HCT116 (cell line): ENCODE data around the gene ELAC1. TPM values are rescaled to one million over a fixed set of nuclear protein-coding genes. Genes with fewer than 3 reads are reported as not detected.

Source experiments
- ATAC-seq: fragments of 200-7000 bp; cut with Tn5 transposase; 2 replicates; pipeline ENCODE4 v1.9.1; 2020; ENCODE audit warnings: mild to moderate bottlenecking, moderate library complexity
- BruUV-seq: library from RNA; stranded (reverse); fragments of 400-500 nt; replicated peaks from 2 replicates; lab custom pipeline; 2021; lab: Mats Ljungman, UMichigan
- CTCF ChIA-PET: fragments of 300-600 bp; sonication (Branson Sonifier 250); formaldehyde crosslinking; loops from one replicate; lab custom pipeline; 2021; ENCODE audit warnings: antibody characterized with exemption; lab: Charles Lee
- POLR2A ChIA-PET: fragments of 300-600, 350-600 bp; sonication (Branson Sonifier 250); formaldehyde crosslinking; loops from one replicate; lab custom pipeline; 2021; ENCODE audit warnings: antibody characterized with exemption; lab: Charles Lee
- RAD21 ChIA-PET, 2 experiments: fragments of 300-600 bp; sonication (Branson Sonifier 250); formaldehyde crosslinking; loops; one replicate each; lab custom pipeline; 2023; ENCODE audit warnings: low total read pairs in 2 of 2; ENCODE audit not compliant: uncharacterized antibody in 2 of 2, unreplicated experiment in 2 of 2, low non-redundant PET in 1 of 2; lab: Charles Lee
- DNase-seq: peaks from one replicate; pipeline ENCODE4 v3.0.0-alpha.2; 2010; ENCODE audit warnings: low read depth, low spot score
- H2AFZ ChIP-seq: fragments of 200-600 bp; shearing (Covaris generic), sonication (generic); 2 replicates; pipeline ENCODE4 v1.6.1; 2017; ENCODE audit warnings: low read depth, mixed run types, mixed read lengths, antibody characterized with exemption, low read length; ENCODE audit not compliant: poor library complexity, severe bottlenecking
- H3K27ac ChIP-seq: 2 replicates; pipeline ENCODE4 v1.5.1; 2012; ENCODE audit warnings: low read depth, low read length
- H3K27me3 ChIP-seq: fragments of 200-600 bp; sonication (generic); 2 replicates; pipeline ENCODE4 v1.6.1; 2016; ENCODE audit warnings: mixed run types, low read length, mixed read lengths; ENCODE audit not compliant: insufficient read depth
- H3K36me3 ChIP-seq, 2 experiments: fragments of 200-500 bp in 1 of 2; fragments of 200-600 bp in 1 of 2; sonication (Bioruptor generic) in 1 of 2; sonication (generic) in 1 of 2; 2 replicates each; pipeline versions ENCODE4 v1.5.1 to v1.6.1; 2014 to 2016; ENCODE audit warnings: low read length in 2 of 2, inconsistent platforms in 1 of 2, mixed read lengths in 1 of 2, mixed run types in 1 of 2; ENCODE audit not compliant: insufficient read depth in 2 of 2, control insufficient read depth in 1 of 2
- H3K4me1 ChIP-seq, 2 experiments: fragments of 200-600 bp in 1 of 2; sonication (generic) in 1 of 2; 2 replicates each; pipeline versions ENCODE4 v1.5.1 to v1.6.1; 2012 to 2017; ENCODE audit warnings: low read length in 2 of 2, inconsistent platforms in 1 of 2, mild to moderate bottlenecking in 1 of 2, mixed read lengths in 1 of 2, mixed run types in 1 of 2, moderate library complexity in 1 of 2; ENCODE audit not compliant: insufficient read depth in 2 of 2, control insufficient read depth in 1 of 2
- H3K4me2 ChIP-seq: fragments of 200-600 bp; sonication (generic); 2 replicates; pipeline ENCODE4 v1.6.1; 2017; ENCODE audit warnings: mixed run types, low read length, mixed read lengths
- H3K4me3 ChIP-seq, 2 experiments: fragments of 200-600 bp in 1 of 2; sonication (generic) in 1 of 2; replicated peaks in 1 of 2; 2 replicates each; pipeline ENCODE4 v1.5.1; 2011 to 2016; ENCODE audit warnings: low read length in 2 of 2, control low read depth in 1 of 2, low read depth in 1 of 2, mild to moderate bottlenecking in 1 of 2, mixed read lengths in 1 of 2, mixed run types in 1 of 2
- H3K79me2 ChIP-seq: fragments of 200-600 bp; sonication (generic); 2 replicates; pipeline ENCODE4 v1.6.1; 2017; ENCODE audit warnings: mild to moderate bottlenecking, mixed run types, low read length, moderate library complexity, mixed read lengths; ENCODE audit not compliant: insufficient read depth
- H3K9ac ChIP-seq: fragments of 200-600 bp; sonication (generic); 2 replicates; pipeline ENCODE4 v1.6.1; 2016; ENCODE audit warnings: low read length, mixed read lengths
- H3K9me2 ChIP-seq: fragments of 200-600 bp; sonication (generic), shearing (Covaris generic); 2 replicates; pipeline ENCODE4 v1.6.1; 2017; ENCODE audit warnings: mixed run types, mild to moderate bottlenecking, moderate library complexity; ENCODE audit not compliant: insufficient read depth
- H3K9me3 ChIP-seq, 2 experiments: fragments of 200-500 bp in 1 of 2; fragments of 200-600 bp in 1 of 2; sonication (Bioruptor generic) in 1 of 2; sonication (generic) in 1 of 2; 2 replicates each; pipeline ENCODE4 v1.6.1; 2014 to 2017; ENCODE audit warnings: low read length in 2 of 2, mixed read lengths in 2 of 2, inconsistent platforms in 1 of 2, low read depth in 1 of 2, mild to moderate bottlenecking in 1 of 2, mixed run types in 1 of 2, moderate library complexity in 1 of 2; ENCODE audit not compliant: control insufficient read depth in 1 of 2, insufficient read depth in 1 of 2
- H4K20me1 ChIP-seq: fragments of 200-600 bp; sonication (generic), shearing (Covaris generic); 2 replicates; pipeline ENCODE4 v1.6.1; 2017; ENCODE audit warnings: mixed run types, mild to moderate bottlenecking, moderate library complexity; ENCODE audit not compliant: insufficient read depth
- CBX3 ChIP-seq: IDR thresholded peaks from 2 replicates; pipeline ENCODE4 v1.6.1; 2012; ENCODE audit warnings: low read depth
- CEBPB ChIP-seq: IDR thresholded peaks from 2 replicates; pipeline ENCODE4 v1.6.1; 2012; ENCODE audit warnings: low read depth
- CTCF ChIP-seq, 3 experiments: fragments of 200-600 bp in 1 of 3; sonication (generic) in 1 of 3; IDR thresholded peaks in 2 of 3; conservative IDR thresholded peaks in 1 of 3; 2 replicates each; pipeline ENCODE4 v1.5.1; 2012 to 2017; ENCODE audit warnings: low read depth in 2 of 3, low read length in 2 of 3, antibody characterized with exemption in 1 of 3, borderline replicate concordance in 1 of 3, control low read depth in 1 of 3, mild to moderate bottlenecking in 1 of 3, mixed read lengths in 1 of 3, mixed run types in 1 of 3, moderate library complexity in 1 of 3; ENCODE audit not compliant: insufficient read depth in 1 of 3
- ELF1 ChIP-seq: IDR thresholded peaks from 2 replicates; pipeline ENCODE4 v1.6.1; 2012; ENCODE audit warnings: low read depth, borderline replicate concordance
- EZH2phosphoT487 ChIP-seq: fragments of 200-600 bp; IDR thresholded peaks from 2 replicates; pipeline ENCODE4 v1.6.1; 2018; ENCODE audit warnings: antibody characterized with exemption, borderline replicate concordance
- FOSL1 ChIP-seq: IDR thresholded peaks from 2 replicates; pipeline ENCODE4 v1.6.1; 2012; ENCODE audit warnings: low read depth
- JUND ChIP-seq: IDR thresholded peaks from 2 replicates; pipeline ENCODE4 v1.6.1; 2012
- MAX ChIP-seq: IDR thresholded peaks from 2 replicates; pipeline ENCODE4 v1.6.1; 2012
- RAD21 ChIP-seq: IDR thresholded peaks from 2 replicates; pipeline ENCODE4 v1.6.1; 2012; ENCODE audit warnings: low read depth, mild to moderate bottlenecking
- SP1 ChIP-seq: IDR thresholded peaks from 2 replicates; pipeline ENCODE4 v1.6.1; 2012; ENCODE audit warnings: low read depth
- SRF ChIP-seq: IDR thresholded peaks from 2 replicates; pipeline ENCODE4 v1.6.1; 2012; ENCODE audit warnings: low read depth
- TCF7L2 ChIP-seq: IDR thresholded peaks from 2 replicates; pipeline ENCODE4 v1.7.0; 2011; ENCODE audit warnings: borderline replicate concordance, inconsistent platforms; ENCODE audit not compliant: insufficient read depth, insufficient read length; ENCODE audit errors: extremely low read depth
- ZNF274 ChIP-seq: fragments of 200-500 bp; sonication (Bioruptor generic); IDR thresholded peaks from 2 replicates; pipeline ENCODE4 v1.6.1; 2014; ENCODE audit warnings: mild to moderate bottlenecking, low read depth, low read length, inconsistent platforms
- intact Hi-C: fragments of 100-400 bp; cut with micrococcal nuclease; formaldehyde crosslinking; loops from 2 replicates; pipeline ENCODE4 v1.10.0; 2022
- total RNA-seq: library from RNA; stranded (reverse); gene quantifications from one replicate; pipeline ENCODE4 v1.2.1, GENCODE V29; 2021; ENCODE audit not compliant: unreplicated experiment

ELAC1 gene
- total RNA-seq, 1 experiment from 2014 or later, result 8.6 TPM

GRCh38 chr18:50986360-50987087 is 18.7 kb downstream of the ELAC1 start (continued):
- TF ChIP-seq ELF1 (no peak), CBX3 (no peak), SRF (no peak), SP1 (no peak), TCF7L2 (no peak), RAD21 (no peak)
- TF ChIP-seq, all 23 proteins: peak for 0

- POLR2A ChIA-PET, result no interaction called here
- RAD21 ChIA-PET, result no interaction called here
- no peak for ATAC-seq
- Histone ChIP-seq H2AFZ (no peak overlapping the region), H3K9ac (no peak overlapping the region), H4K20me1 (no peaks in the 10 kb centered on the region), H3K9me2 (no peaks in the 10 kb centered on the region), H3K27ac (no peak overlapping the region), H3K36me3 (no peaks in the 10 kb centered on the region), H3K27me3 (no peaks in the 10 kb centered on the region), H3K4me1 (peaks cover 2 to 9% of the 10 kb centered on the region in 2 experiments; a peak in 1 of 4 replicates), H3K9me3 (no peaks in the 10 kb centered on the region), H3K4me3 (no peak overlapping the region), H3K79me2 (no peaks in the 10 kb centered on the region), H3K4me2 (no peak overlapping the region)
- intact Hi-C loops, result no loop called here
- no peak for DNase-seq
- no TSS peak for BruUV-seq
- CTCF ChIA-PET, result no interaction called here
- TF ChIP-seq JUND, result no peak
- TF ChIP-seq RAD21, result no peak
- no peak for TF ChIP-seq ZNF274
- TF ChIP-seq EZH2phosphoT487, result no peak
- no peak for TF ChIP-seq TCF7L2
- TF ChIP-seq CEBPB, result no peak
- no peak for TF ChIP-seq MAX
- TF ChIP-seq FOSL1, result no peak
- TF ChIP-seq CTCF (IDR thresholded peaks at IDR 0.05 in 2 of 3, conservative IDR thresholded peaks at IDR 0.05 in 1 of 3; ENCODE audit: borderline replicate concordance in 1 of 3, insufficient read depth in 1 of 3, low read depth in 2 of 3, low read length in 2 of 3), result no peak
Measured at GRCh38 chr18:50987261-50987660, 19.4 kb downstream of the ELAC1 start.
